Sciatic nerve (tissue), 2 donors: ENCODE data around the gene NATD1. TPM values are rescaled to one million over a fixed set of nuclear protein-coding genes. Genes with fewer than 3 reads are reported as not detected.
"Not testable (repeated sequence)": the region's sequence is repeated elsewhere in the genome, so short reads cannot be mapped to it uniquely, and the experiment has no call there.

Experiments
- ATAC-seq: fragments of 200-7000 bp; cut with Tn5 transposase; one replicate; pipeline ENCODE4 v1.9.1; 2020; ENCODE audit warnings: mild to moderate bottlenecking, moderate library complexity
- DNase-seq: peaks from one replicate; pipeline ENCODE4 v3.0.0-alpha.2; 2020; ENCODE audit warnings: low spot score
- intact Hi-C: fragments of 100-400 bp; cut with DNase I; formaldehyde crosslinking; loops from one replicate; pipeline ENCODE4 v1.14.2; 2022
- total RNA-seq: library from RNA; stranded (reverse); fragmentation: NEBNext Ultra II Directional; extraction: Animal tissue kit (Norgen Biotek cat#: 25700); gene quantifications from one replicate; pipeline ENCODE4 v1.2.1, GENCODE V29; 2021
- donor health status: DM: no; HTN: no; CAD: no.
- donor health status: DM: no; HTN: no; CAD: no.

The NATD1 gene
- total RNA-seq, 1 donor from 2014 or later = 9.3 TPM

DNA sequence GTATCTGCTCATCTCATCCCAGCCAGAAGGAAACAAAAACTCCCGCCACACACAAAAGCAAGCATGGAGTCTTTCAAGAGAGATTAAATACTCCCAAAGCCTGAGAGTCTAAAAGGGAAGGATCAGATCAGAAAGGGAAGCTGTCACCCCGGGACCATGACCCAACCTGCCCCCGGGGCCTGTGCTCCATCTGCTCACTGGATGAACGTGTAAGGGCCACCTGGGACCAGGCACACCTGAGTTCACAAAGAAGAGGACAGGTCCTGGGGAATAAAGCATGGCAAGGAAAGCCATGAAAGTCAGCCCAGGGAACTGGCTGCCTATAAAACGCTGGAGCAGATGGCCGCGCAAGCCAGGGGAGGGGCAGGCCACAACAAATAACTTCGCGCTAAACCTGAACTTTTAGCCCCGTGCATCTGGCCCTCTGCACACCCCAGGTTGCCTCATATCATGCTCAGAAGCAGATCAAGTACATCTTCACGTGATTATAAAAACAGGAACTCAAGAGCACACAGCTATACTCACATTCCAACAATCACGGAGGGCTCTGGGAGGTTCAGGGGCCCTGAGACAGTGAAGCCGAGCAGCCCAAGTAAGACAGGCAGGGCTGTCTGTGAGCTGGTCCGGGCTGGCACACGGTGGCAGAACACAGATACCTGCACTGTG, 42.7 kb downstream of the NATD1 start:
- ATAC-seq (no peak), DNase-seq (no peak)
- intact Hi-C loops = loop anchor here (10.0 kb wide), 2 partner anchors 64 to 86 kb away; partner anchors contain the start of gene DHRS7B

DNA sequence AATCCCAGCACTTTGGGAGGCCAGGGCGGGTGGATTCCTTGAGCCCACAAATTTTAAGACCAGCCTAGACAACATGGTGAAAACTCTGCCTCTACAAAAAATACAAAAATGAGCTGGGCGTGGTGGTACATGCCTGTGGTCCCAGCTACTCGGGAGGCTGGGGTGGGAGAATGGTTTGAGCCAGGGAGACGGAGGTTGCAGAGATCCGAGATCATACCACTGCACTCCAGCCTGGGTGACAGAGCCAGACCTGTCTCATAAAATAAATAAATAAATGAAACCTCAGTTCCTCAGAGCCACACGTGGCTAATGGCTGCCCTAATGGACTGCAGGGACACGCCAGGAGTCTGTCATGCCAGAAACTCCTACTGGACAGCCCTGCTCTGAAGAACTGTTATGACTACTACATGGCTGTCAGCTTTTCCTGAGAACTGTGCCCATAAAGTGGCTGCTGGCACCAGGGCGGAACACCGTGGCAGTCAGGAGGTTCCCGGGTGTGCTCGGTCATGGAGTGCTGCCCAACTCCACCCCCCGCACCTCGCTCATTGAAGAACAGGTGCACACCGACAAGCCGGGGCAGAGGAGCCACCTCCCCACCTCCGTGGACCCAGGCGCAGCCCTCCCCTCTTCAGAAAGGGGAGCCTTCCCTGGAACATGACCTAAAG, 43.6 kb downstream of the NATD1 start:
- intact Hi-C loops = loop anchor here (10.0 kb wide), 2 partner anchors 65 to 85 kb away; partner anchors contain the start of gene DHRS7B
- no peak for ATAC-seq
- no peak for DNase-seq

DNA sequence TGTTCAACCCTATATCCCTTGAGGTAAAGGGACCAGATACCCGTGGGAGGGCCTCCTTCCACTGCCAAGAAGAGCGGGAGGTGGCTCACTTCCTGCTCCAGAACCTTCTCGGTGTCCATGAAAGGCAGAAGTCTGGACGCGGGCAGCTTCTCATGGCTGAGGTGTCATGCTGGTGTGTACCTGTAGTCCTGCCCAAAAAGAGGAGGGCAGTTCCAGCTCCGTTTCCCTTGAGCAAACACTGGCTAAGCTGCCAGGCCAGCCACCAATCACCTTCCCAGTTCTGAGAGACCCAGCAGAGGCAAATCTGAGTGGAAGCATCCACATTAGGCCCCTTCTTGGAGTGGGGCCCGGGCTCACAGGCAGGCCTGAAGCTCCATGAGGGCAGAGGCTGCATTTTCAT, 44.9 kb downstream of the NATD1 start:
- no peak for ATAC-seq
- intact Hi-C loops = no loop called here
- DNase-seq = no peak

DNA sequence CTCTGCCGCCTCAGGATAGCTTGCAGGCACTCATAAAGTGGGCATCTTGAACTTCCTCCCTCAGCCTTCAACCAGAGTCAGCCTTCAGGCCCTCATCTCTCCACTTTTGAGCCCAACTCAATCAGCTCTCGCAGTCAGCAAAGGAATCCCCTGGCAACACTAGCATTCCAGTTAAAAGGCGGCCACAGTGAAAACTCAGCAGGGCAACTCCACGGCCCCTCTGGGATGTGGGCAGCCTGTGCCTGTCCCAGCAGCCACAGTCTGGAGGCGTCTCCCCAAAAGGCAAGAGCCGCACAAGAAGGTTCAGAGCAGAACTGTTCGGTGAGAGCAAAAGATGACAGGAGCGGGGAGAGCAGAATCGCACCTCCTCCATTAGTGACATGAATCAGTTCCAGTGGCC, 48.3 kb downstream of the NATD1 start:
- DNase-seq (no peak), ATAC-seq (peak; percentile 16)
- intact Hi-C loops = no loop called here

DNA sequence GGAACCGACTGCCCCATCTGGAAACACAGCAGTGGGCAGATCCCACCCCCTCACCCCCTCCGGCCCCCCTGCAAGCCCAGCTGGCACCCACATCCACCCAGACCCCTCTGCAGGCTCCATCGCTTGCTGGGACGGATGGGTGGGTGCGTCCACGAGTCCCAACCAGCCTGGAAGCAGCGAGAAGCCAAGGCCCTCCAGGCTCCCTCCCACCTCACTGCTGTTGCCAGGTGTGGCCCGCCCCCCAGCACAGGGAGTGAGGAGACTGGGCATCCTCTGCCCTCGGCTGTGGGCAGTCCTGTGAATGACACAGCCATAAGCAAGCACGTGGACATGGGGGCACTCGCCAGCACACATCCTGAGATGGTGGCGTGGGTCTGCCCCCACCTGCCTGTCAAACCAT, 50.7 kb downstream of the NATD1 start:
- ATAC-seq (no peak), DNase-seq (no peak)
- intact Hi-C loops = no loop called here

DNA sequence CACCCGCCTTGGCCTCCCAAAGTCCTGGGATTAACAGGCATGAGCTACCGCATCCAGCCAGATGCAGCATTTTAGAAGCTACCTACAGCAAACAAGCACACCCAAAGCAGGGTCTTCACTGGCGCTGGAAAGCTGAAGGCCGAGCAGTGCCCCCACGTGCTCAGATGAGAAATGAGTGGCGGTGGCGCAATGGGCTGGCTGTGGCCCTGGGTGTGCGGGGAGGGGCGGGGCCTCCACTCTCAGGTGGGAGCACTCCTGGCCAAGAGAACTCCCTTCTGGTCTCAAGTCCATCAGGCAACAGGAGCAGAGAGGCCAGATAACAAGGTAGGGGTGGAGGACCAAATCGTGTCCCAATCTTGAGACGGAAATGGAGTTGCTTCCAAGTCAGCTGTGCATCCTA, 51.3 kb downstream of the NATD1 start:
- DNase-seq (no peak), ATAC-seq (no peak)
- intact Hi-C loops = no loop called here

DNA sequence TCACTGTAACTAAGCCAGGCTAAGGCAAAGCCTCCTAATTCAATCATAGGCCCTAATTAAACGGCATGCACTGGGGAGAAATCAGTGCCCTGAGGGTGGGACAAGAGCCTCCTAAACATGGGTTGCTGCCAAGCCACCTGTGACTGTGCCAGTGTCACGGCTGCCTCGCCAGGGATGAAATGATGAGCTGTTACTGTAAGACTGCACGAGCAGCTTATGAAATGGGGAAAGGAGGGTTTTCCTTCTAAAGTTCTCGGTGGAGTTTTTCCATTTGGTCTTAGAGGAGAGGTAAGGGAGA, 52.0 kb downstream of the NATD1 start:
- ATAC-seq = no peak
- DNase-seq = no peak
- intact Hi-C loops = no loop called here

DNA sequence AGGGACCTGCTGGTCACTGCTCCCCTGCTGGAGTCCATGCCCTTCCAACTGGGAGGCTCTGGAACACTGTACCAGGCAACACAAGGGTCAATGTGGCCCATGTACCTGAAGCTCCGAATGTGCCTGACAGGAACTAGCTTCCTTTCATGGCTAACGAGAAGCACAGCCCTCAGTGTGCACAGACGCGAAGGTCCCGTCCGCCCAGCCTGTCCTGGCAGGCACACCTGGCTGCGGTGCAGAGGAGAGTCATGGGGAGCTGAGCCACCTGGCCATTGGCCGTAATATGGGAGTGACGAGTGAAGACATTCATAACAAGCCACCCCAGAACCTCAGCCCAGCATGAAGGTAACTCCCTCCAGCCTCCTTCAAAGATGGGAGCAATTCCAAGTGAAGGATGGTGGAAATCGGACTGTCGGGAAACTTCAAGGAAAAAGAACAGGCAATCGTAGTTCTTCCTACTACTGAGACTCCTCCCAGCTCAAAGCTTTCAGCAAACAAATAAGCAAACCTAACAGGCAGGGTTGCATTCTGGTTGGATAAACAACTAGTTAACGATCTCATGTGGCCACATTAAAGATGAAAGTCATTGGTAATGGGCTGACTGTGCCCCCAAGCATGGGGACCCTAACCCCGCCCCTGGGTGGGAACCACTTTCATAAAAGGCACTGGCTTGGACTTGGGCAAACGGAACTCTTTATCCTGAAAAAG, 52.5 kb downstream of the NATD1 start:
- DNase-seq (no peak), ATAC-seq (no peak)
- intact Hi-C loops = no loop called here

DNA sequence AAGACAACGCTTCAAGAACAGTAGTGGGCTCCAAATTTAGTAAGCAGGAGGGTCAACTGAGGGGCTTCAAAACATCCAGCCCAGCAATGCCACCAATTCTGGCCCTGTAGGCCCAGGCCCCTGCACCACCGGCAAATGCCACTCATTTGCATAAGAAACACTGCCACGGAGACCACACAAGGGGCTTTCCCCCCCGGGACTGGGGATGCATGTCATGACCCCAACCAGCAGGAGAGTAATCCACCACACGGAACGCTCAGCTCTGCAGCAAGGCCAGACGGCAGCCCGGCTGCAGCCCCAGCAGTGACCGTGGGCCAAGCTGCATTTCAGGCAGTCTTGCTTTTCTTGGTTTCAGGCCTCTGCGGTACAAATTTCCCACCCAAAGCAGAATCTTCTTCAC, 53.4 kb downstream of the NATD1 start:
- no peak for ATAC-seq
- intact Hi-C loops = no loop called here

DNA sequence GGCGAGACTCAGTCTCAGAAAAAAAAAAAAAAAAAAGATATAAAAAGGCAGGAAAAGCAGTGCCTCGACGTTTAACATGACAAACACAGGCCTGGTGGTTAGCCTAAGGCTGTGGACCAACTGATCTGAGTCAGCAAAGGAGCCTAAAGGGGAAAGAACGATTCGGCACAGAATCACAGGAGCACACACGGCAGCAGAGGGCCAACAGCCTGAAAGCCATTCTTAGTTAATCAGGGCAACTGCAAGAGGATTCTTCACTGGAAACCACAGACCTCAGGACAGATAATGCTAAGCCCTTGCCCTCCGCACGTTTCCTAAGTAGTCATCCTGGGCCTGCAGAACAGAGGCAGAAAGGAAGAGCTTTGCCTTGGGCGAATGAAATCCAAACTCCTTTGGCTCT, 53.9 kb downstream of the NATD1 start:
- ATAC-seq = no peak
- intact Hi-C loops = no loop called here

More for the DNA sequence above, 53.4 kb downstream of the NATD1 start:
- DNase-seq = no peak

DNA sequence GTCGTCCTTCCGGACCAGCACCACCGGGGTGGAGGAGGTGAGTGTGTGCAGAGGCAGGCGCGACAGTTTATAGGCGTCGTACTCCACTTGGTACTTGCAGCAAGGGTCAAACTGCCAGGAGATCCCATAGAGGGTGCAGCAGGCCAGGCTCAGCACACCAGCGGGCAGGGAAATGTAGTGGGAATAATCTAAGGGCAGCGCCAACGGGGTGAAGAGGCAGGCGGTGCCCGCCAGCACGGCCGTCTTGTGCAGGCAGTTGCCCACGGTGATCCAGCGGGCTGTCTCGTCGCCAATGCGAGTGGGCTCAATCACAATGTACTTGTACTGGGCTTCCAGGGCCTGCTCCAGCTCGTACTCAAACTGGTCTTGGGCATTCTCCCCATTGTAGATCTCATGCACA, 54.8 kb downstream of the NATD1 start:
- DNase-seq = no peak
- no peak for ATAC-seq
- intact Hi-C loops = no loop called here

More for the DNA sequence above, 53.9 kb downstream of the NATD1 start:
- no peak for DNase-seq

DNA sequence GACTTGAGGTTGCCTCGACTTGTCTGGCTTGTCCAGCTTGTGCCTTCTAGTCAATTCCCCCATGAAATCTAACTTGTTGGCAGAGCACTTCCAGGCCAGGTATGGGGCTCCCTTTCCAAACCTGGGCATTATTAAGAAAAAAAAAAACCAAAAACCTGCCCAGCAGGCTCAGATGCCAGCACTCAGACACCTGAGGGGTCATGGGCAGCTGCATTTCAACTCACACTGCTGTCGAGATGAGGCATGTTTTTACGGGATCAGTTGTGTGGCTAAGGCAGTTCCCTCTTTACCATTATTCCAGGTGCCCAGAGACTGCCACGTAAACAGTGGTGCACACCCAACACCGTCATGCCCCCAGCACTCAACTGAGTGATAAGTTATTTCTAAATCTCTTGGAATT, 57.1 kb downstream of the NATD1 start:
- ATAC-seq (no peak), DNase-seq (no peak)
- intact Hi-C loops = no loop called here

DNA sequence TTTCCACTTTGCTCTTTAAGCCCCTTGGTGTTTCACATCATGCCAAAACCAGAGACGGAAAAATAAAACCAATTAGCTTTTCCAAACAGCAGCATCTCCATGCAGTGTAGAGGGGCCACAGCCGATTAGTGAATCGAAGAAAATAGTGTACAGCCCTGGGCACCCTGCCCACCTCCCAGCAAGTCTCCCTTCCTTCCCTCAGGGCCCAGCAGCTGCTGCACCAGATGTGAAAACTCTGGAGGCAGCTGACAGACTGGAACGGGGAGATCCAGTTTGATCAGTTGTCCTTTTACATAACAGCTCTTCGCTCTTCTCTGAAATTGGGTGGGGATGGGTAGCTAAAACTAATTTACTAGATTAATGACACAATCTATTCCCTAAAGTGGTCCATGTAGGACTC, 58.5 kb downstream of the NATD1 start:
- peak; percentile 89 for ATAC-seq
- peak; percentile 70 for DNase-seq

DNA sequence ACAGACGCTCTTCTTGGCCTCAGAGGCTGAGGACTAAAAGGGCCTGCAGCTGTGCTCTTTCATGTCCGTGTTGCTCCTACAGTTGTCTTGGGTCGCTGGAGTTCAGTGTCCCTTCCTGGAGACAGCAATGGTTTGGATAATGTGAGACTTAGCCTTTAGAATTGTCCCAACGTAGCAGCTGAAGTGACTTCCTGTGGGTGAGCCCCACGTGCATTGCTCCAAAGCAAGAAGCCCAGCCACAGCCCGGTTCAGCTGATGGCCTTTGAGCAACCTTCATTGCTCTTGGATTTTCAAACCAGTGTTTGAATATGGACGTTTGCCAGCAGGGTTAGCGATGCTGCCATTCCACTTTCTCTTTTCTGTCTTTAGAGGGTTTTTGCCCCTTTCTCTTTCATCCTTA, 59.0 kb downstream of the NATD1 start:
- peak; percentile 73 for ATAC-seq
- DNase-seq = no peak
- intact Hi-C loops = no loop called here

More for the DNA sequence above, 58.5 kb downstream of the NATD1 start:
- intact Hi-C loops = no loop called here

DNA sequence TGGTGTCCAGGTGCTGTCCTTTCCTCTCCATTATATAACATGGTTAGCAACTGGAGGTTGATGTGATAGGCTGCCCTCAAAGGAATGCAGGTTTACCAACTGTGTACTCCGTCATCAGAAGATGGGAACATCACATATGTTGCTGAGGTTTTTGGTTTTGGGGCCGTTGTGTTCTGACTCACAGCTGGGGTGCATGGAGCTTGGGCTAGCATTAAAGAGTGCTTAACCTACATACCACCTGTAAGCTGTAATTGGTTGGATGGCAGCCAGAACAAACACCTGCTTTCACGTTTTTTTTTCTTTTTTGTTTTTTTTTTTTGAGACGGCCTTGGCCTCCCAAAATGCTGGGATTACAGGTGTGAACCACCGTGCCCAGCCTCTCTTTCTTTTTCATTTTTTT, 60.2 kb downstream of the NATD1 start:
- no peak for DNase-seq

DNA sequence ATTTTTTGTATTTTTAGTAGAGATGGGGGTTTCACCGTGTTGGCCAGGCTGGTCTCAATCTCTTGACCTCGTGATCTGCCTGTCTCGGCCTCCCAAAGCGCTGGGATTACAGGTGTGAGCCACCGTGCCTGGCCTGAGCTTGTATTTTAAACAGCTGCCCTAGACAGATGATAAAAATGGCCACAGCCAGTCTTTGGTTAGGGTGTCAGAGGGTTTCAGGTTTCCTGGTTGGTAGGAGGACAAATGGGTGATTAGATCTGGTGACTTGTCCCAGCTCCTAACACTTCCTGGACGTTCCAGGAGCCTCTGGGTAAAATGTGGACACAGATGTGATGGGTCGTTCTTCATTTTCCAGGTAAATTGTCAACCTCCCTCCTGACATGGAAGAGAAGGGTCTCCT, 60.8 kb downstream of the NATD1 start:
- ATAC-seq, intact Hi-C loops: not testable (repeated sequence)

More for the DNA sequence above, 60.2 kb downstream of the NATD1 start:
- ATAC-seq = no peak
- intact Hi-C loops = no loop called here

DNA sequence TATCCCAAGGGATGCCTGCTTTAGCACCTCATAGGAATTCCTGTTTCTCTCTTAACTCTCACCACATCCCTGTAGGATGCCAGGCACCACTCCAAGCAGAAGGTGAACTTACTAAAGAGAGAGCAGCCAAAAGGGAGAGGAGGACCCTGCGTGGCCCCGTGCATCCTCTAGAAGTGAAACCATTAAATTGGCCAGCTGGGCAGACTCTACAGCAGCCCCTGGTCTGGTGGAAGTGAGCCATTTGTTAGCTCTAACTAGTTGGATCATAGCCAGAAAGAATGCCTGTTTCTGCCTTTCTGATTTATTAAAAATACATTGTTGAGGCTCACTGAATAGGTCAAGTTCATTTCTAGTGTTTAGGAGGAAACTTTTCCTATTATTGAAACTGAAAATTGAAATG, 61.5 kb downstream of the NATD1 start:
- ATAC-seq (no peak), DNase-seq (no peak)
- intact Hi-C loops = no loop called here

More for the DNA sequence above, 60.8 kb downstream of the NATD1 start:
- DNase-seq = not testable (repeated sequence)

DNA sequence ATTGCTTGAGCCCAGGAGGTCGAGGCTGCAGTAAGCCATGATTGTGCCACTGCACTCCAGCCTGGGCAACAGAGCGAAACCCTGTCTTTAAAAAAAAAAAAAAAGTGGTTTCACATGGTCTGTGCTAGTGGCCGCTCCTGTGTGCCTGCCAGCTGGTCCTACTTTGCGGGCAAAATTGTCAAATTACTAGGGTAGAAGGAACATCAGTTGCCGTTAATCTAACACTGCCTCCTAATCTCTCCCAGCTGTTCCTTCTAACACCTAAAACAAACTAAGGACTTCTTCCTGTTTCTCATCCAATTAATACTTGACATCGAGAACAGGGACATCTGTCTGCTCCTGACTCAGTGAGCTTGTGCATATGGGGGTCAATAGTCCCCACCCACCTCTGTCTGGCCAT, 63.1 kb downstream of the NATD1 start:
- ATAC-seq (no peak), DNase-seq (no peak)
- intact Hi-C loops = no loop called here

DNA sequence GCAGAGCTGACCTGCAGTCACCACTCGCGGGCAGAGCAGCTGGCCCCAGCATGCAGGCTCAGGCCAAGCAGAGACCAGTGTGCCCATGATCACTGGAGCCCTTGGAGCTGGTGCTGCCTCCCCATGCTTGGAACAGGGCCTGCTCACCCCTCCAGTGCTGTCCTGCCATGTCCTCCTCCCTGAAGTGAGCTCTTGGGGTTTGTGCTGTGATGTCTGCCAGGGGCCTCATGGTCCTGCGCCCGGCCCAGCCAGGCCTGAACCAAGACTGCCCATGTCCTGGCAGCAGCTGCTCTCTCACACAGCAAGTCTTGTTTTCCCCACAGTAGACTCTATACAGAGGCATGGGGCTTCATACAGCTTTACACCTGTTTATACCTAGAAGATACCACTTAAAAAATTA, 63.8 kb downstream of the NATD1 start:
- ATAC-seq (no peak), DNase-seq (no peak)
- intact Hi-C loops = no loop called here
